ENCODE results near the gene TMOD3.

TMOD3 gene

DNA sequence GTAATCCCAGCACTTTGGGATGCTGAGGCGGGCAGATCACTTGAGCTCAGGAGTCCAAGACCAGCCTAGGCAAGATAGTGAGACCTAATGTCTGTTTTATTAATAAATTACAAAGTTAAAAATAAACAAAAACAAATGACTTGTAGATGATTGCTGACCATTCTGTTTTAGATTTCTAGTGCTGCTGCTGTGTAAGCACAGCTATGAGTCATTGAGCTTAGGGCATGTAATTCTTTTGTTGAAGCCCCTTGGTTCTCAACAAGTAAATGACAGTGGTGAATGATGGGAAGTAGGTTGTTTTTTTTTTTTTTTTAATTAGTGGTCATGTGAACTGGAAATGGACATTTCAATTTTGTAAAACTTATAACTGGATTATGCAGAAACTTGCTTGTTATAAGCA lies 78.9 kb downstream of the TMOD3 start:
- DNase-seq (ENCODE audit: low spot score): no peak

GRCh38 chr15:51909584-51909983 lies 80.1 kb downstream of the TMOD3 start:
- DNase-seq (ENCODE audit: low spot score): no peak

- no peak for DNase-seq (ENCODE audit: low spot score)
These were observed 83.1 kb downstream of the TMOD3 start for GRCh38 chr15:51912528-51912927.

DNA sequence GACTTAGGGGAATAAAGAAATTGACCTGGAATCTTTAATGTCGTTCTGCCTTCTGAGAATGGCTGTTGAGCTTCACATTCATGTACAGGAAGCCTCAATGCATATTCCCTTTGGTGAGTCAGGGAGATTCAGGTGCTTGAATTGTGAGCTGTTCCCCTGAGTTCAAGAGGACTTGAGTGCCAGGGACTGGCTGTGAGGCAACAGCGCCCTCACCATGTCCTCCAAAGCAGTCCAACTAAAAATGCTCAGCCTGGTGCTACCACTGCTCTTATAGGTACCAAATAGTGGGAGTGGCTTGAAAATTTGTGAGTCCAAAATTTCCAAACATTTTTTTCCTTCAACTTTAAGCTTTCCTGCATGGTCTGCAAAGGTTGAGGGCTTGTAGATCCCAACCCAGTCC lies 88.0 kb downstream of the TMOD3 start:
- DNase-seq (ENCODE audit: low spot score): no peak

DNA sequence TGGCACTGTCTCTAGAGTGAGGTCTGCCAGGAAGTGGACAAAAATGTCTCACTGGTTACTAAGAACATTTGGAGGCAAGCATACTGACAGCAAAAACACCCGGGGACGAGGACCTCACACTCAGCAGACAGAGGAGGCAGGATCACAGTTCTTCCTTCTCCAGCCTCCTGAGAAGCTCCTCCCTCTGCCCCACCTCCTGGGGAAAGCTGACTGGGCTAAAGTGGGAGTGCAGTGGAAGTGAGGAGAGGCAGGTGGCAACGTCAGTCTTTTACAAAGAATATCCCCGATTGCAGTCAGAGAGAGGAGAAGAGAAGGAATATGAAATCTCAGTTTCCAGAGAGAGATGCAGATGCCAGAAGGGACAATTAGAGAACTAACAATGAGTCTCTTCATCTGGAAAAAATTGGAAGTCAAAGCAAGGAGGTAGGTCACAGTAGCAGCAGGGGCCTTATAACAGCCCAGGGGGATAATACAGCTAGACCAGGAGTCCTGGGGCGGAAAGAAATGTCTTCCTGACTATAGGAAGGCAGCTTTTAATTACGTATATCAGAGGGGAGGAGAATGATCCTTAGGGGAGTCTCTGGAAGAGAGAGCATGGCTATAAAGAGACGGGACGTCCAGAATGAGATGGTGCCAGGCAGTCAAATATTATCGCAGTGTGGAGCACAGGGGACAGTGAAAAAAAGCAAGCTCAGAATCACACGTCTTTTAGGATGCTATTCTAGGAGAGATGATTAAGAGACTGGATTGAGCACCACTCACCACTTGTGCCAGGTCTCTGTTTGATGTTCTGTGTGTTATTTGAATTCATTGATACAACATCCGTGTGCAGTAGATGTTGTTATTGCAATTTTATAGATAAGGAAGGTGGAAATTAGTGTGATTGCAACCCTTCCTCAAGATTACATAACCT lies 95.0 kb downstream of the TMOD3 start:
- DNase-seq (ENCODE audit: low spot score): no peak

DNA sequence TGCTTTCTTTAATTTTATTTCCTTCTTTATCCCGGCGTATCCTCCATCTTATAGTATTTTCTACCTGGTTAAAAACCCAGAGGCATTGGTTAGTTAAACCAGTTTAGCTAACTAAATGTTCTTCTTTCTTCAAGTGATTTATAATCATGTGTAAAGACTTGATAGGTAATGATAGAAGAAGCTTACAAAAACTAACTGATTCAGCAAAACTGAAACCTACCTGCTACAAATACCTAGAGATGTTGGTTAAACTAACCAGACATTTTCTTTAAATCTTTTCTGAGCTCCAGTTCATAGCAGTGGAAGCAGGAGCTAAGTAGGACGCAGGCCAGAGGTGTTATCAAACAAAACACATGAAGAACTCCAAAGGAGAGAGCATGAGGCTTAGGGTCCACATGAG lies 97.4 kb downstream of the TMOD3 start:
- no peak for DNase-seq (ENCODE audit: low spot score)

DNA sequence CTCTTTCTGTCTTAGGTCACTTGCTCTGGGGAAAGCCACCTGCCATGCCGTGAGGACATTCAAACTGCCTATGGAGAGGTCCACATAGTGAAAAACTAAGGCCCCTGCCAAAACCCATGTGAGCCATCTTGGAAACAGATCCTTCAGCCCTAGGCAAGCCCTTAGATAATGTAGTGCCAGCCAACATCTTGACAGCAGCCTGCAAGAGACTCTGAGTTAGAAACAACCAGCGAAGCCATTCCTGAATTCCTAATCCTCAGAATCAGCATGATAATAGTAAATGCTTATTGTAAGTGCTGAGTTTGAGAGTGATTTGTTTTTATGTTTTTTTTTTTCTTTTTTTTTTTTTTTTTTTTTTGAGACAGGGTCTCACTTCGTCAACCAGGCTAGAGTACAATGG lies 101.6 kb downstream of the TMOD3 start:
- DNase-seq (ENCODE audit: low spot score): no peak

DNA sequence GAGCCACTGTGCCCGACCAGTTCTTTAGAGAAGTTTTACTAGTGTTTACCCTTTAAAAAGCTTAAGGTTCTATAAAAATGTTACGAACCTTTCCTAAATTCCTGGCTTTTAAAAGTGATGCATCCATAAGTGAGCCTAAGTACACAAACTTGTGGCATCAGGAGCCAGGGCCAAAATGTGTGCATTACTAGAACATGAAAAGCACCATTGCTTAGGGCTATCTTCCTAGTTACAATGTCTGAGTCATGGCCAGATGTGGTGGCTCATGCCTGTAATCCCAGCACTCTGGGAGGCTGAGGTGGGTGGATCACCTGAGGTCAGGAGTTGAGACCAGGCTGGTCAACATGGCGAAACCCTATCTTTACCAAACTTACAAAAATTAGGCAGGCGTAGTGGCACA lies 102.2 kb downstream of the TMOD3 start:
- DNase-seq (ENCODE audit: low spot score): no peak

- no peak for DNase-seq (ENCODE audit: low spot score)
These were observed 102.7 kb downstream of the TMOD3 start for GRCh38 chr15:51932161-51932560.

DNA sequence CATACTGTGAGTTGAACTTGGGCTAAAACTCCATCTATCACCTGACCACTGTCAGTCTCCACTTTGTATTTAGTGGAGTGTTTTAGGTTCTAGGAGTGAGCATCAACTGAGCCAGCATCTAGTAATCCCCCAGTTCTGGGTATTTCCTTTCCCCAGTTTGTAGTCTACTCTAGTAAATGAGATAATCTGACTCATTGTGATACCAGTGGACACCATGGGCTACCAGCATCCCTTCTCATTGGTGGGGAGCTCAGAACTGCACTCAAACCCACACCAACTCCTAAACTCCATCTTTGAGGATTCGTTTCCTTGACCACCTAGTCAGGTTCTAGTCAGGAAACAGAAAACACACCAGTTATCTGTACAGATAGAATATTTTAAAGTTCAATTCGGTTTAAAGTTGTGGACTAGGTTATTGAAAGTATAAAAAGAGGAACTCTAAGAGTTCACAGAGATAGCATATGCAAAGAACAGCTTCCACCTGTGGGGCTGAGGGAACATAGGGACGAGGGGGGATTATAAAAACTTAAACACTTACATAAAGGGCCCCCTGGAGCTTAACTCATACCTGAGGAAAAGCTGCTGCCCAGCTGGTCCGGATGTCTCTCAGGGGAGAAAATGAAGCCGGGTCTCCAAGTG lies 106.1 kb downstream of the TMOD3 start:
- DNase-seq (ENCODE audit: low spot score): no peak

DNA sequence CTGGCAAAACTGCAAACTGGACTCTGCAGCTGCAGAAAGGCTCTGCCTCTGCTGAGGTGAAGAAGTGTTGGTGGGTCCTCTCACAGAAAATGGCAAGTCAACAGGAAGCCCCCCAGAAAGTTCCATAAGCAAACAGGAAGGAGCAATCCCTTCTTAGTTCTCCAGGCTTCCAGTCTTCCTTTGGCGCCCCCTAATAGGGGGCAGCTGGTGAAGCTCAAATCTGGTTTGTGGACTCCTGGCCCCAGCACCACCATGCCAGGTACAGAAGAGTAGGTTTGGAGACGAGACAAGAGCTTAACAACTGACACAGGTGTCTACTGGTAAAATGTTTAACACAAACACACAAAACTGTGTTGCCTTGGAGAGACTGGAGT lies 106.6 kb downstream of the TMOD3 start:
- no peak for DNase-seq (ENCODE audit: low spot score)

DNA sequence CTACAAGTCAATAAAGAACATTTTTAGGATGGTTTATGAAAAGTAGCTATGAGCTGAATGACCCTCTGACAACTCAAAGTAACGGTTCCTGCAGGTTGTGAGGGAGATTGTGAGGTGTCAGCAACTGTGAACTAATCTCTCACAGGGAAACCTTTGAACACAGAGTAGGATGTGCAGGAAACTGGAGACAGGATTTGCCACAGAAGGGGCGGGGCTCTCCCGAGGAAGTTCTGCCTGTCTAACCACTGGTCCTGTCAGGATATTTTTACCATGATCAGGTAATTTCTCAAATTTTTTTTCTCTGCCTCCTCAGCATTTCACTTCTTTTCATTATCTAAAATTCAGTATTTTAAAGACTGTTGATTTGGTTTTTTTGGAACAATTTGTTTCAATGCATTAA lies 108.8 kb downstream of the TMOD3 start:
- no peak for DNase-seq (ENCODE audit: low spot score)

DNA sequence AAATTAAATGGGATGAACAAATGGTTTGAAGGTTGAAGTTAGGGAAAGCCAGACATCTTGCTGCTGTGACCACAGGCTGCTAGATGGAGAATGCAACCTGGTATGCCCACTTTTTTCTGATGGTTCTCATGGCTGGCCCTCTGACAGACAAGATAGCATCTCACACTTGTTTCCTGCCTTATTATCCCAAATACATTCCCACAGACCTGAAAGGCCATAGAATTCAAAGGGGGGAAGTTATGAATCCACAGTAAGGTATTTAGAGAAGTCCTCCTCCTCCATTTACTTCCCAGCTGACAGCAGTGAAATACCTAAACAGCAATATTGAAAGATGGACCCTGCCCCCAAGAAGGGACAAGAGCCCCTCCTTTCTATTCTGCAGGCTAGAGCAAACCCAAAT lies 109.8 kb downstream of the TMOD3 start:
- DNase-seq (ENCODE audit: low spot score): no peak

DNA sequence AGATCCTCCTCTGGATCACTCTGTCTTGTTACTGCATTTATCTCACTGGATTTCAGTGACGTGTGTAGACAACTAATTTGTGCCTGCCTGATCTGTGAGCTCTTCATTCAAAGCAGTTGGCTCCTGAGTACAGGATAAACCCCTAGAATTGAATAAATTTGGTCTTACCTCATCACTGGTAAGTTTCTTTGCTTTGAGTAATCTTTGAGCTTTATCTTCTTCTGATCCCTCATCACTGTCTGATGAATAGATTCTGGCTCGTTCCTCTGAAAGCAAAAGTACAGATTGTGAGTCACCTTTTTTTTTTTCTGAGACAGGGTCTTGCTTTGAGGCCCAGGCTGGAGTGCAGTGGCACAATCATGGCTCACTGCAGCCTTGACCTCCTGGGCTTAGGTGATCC lies 117.7 kb downstream of the TMOD3 start:
- DNase-seq (ENCODE audit: low spot score): no peak

- no peak for DNase-seq (ENCODE audit: low spot score)
These were observed 123.4 kb downstream of the TMOD3 start for GRCh38 chr15:51952805-51953204.

DNA sequence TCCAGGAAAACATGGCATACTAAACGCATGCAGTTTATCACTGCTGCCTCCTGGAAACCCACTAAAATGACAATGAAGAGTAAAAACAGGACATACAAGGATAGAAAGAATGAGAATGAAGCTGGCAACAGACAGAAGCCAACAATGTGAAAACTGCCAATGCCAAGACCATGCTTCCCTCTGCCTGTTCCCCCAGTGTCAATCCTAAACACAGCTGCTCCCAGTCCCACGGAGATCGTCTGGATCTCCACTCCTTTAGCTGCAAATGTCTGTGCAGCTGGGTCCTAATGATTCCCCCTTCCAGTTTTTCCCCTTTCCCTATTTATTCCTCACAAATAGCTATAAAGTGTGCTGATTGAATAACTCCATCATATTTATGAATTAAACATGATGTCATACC lies 126.1 kb downstream of the TMOD3 start:
- DNase-seq (ENCODE audit: low spot score): no peak

Measured in hepatic stellate cell (primary cell).